Suprapubic skin (tissue), 4 donors: ENCODE results near the gene SPATS2L.

ENCODE experiments used
- CTCF ChIP-seq, 2 donors: fragments of 200-600 bp in 1 of 2; fragments of 450-650 bp in 1 of 2; sonication (generic) in 1 of 2; IDR thresholded peaks; one replicate each; pipeline ENCODE4 v1.5.1; 2016 to 2019; ENCODE audit warnings: antibody characterized with exemption in 2 of 2, mild to moderate bottlenecking in 1 of 2, moderate library complexity in 1 of 2
- EP300 ChIP-seq: sonication (generic); formaldehyde crosslinking; IDR thresholded peaks from one replicate; pipeline ENCODE4 v1.6.1; 2017; ENCODE audit warnings: antibody characterized with exemption
- POLR2A ChIP-seq, 2 donors: fragments of 450-650 bp; IDR thresholded peaks; one replicate each; pipeline ENCODE4 v1.6.1; 2017; ENCODE audit warnings: antibody characterized with exemption in 2 of 2, mild to moderate bottlenecking in 2 of 2, moderate library complexity in 2 of 2
- POLR2AphosphoS5 ChIP-seq, 3 donors: sonication (generic); formaldehyde crosslinking; IDR thresholded peaks; one replicate each; pipeline ENCODE4 v1.6.1; 2017; ENCODE audit warnings: antibody characterized with exemption in 3 of 3

GRCh38 chr2:200311139-200311538 lies 4.6 kb downstream of the SPATS2L start:
- TF ChIP-seq CTCF (IDR thresholded peaks at IDR 0.05) (no peak), EP300 (no peak), POLR2AphosphoS5 (IDR thresholded peaks at IDR 0.05) (no peak), POLR2A (IDR thresholded peaks at IDR 0.05) (no peak)
